GM12878 (cell line): ENCODE results near the gene RABGGTB. TPM values are rescaled to one million over a fixed set of nuclear protein-coding genes. Genes with fewer than 3 reads are reported as not detected.

Experiments used
- BACH1 ChIP-seq: fragments of 450-650 bp; IDR thresholded peaks from 2 replicates; pipeline ENCODE4 v1.6.1; 2017; ENCODE audit warnings: mild to moderate bottlenecking, borderline replicate concordance
- CREB1 ChIP-seq: IDR thresholded peaks from 2 replicates; pipeline ENCODE4 v1.6.1; 2012; ENCODE audit warnings: low read depth, mild to moderate bottlenecking, inconsistent platforms
- HCFC1 ChIP-seq: fragments of 150-350 bp; IDR thresholded peaks from 2 replicates; pipeline ENCODE4 v1.6.1; 2014; ENCODE audit warnings: low read length
- HDAC6 ChIP-seq: fragments of 200-600 bp; sonication (generic); IDR thresholded peaks from one replicate; pipeline ENCODE4 v1.8.0; 2017; ENCODE audit warnings: antibody characterized with exemption; ENCODE audit not compliant: unreplicated experiment
- LARP7 ChIP-seq: fragments of 450-650 bp; IDR thresholded peaks from 2 replicates; pipeline ENCODE4 v1.6.1; 2017; ENCODE audit warnings: mild to moderate bottlenecking
- MYB ChIP-seq: fragments of 150-350 bp; IDR thresholded peaks from 2 replicates; pipeline ENCODE4 v1.6.1; 2014; ENCODE audit warnings: mild to moderate bottlenecking, low read depth, low read length, borderline replicate concordance
- NBN ChIP-seq: fragments of 450-650 bp; IDR thresholded peaks from 2 replicates; pipeline ENCODE4 v1.6.1; 2016
- SMARCA5 ChIP-seq: fragments of 450-650 bp; IDR thresholded peaks from 2 replicates; pipeline ENCODE4 v1.6.1; 2017; ENCODE audit warnings: mild to moderate bottlenecking
- SMC3 ChIP-seq: IDR thresholded peaks from 2 replicates; pipeline ENCODE4 v1.6.1; 2011; ENCODE audit warnings: low read length, improper control_type of control experiment, borderline replicate concordance
- ZNF207 ChIP-seq: fragments of 450-650 bp; IDR thresholded peaks from 2 replicates; pipeline ENCODE4 v1.6.1; 2014; ENCODE audit warnings: antibody characterized with exemption, mild to moderate bottlenecking, borderline replicate concordance
- polyA plus RNA-seq, 11 experiments: library from polyadenylated mRNA; depleted of rRNA in 4 of 11; unstranded in 6 of 11; stranded (reverse) in 5 of 11; fragments of >200 nt; fragmentation: Nextera tagmentation in 4 of 11; fragmentation: Illumina TruSeq in 1 of 11; extraction: Ambion mirVana in 4 of 11; extraction: Trizol in 1 of 11; gene quantifications; 1 replicate in 1 of 11; 2 replicates in 10 of 11; pipeline versions ENCODE4 v1.2.1 to v1.2.3, GENCODE V29; 2011 to 2016; ENCODE audit warnings: inconsistent platforms in 2 of 11, missing spikeins in 2 of 11, low read depth in 1 of 11
- total RNA-seq, 4 experiments: library from RNA; depleted of rRNA in 3 of 4; stranded (reverse); fragments of >200 nt in 3 of 4; fragmentation: Illumina TruSeq in 1 of 4; extraction: Trizol in 1 of 4; gene quantifications; 2 replicates each; pipeline versions ENCODE4 v1.2.1 to v1.2.3, GENCODE V29; 2013 to 2021
- TF ChIP-seq, protein P1 (sequence below): fragments of 450-650 bp; IDR thresholded peaks from 2 replicates; pipeline ENCODE4 v1.6.1; 2016; ENCODE audit warnings: mild to moderate bottlenecking
- TF ChIP-seq, protein P2 (sequence below): fragments of 450-650 bp; IDR thresholded peaks from 2 replicates; pipeline ENCODE4 v1.6.1; 2016; ENCODE audit warnings: mild to moderate bottlenecking

The RABGGTB gene
- total and polyA plus RNA-seq, 10 of the 15 experiments (the other 5 are each of a cell fraction or from before 2014, with no cell fraction given): 50.5 to 213 (median 157) TPM

DNA sequence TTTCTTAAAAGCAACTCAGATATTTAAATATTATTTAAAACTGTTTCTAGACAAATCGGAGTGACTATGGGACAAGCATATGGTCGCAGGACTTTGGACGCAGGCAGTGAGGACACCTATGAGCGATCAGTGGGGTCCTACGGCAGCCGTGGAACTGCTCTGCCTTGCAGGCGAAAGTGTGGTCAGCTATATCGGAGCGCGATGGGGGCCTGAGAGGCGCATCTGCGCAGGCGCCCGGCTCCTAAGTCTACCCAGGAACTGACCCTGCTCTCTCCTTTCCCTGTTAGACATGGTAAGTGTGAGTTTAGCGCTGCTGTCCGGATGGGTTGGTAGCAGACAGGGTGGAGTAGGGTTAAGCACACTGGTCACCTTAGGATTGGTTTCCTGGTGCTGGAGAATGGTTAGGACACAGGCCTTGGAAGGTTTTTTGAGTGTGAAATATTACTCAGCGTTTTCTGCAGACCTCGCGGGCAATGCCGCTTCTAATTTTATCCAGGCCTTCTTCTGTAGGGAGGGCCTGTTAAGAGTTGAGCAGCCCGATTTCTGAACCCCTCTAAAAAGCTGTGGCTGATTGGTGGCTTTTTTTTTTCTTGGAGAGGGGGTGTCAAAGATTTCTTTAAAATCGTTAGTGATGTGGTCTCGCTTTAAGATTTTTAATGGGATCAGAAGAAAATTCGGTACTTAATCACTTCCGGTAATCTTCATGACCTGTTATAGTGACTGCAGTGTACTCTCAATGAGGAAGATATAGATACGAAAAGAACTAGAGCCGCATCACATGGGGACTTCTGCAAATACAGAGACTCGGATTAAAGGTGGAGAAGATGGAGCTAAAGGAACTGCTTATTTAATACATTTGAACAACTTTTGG lies at the start of gene RABGGTB (continued):
- TF ChIP-seq, protein P1, sequence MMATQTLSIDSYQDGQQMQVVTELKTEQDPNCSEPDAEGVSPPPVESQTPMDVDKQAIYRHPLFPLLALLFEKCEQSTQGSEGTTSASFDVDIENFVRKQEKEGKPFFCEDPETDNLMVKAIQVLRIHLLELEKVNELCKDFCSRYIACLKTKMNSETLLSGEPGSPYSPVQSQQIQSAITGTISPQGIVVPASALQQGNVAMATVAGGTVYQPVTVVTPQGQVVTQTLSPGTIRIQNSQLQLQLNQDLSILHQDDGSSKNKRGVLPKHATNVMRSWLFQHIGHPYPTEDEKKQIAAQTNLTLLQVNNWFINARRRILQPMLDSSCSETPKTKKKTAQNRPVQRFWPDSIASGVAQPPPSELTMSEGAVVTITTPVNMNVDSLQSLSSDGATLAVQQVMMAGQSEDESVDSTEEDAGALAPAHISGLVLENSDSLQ: peak; percentile 9; the same call in 1 of the 2 replicates
- TF ChIP-seq ZNF207 (0 out of 2 replicates have a peak, but pooled peaks have one; percentile 53), NBN (peak; percentile 43; the same call in 1 of the 2 replicates), HDAC6 (peak; percentile 56), BACH1 (peak; percentile 80; the same call in 1 of the 2 replicates), SMC3 (0 out of 2 replicates have a peak, but pooled peaks have one; percentile 8), HCFC1 (peak; percentile 59), LARP7 (no peak), CREB1 (peak; percentile 53), MYB (peak; percentile 91), SMARCA5 (0 out of 2 replicates have a peak, but pooled peaks have one; percentile 39)
- TF ChIP-seq, protein P2, sequence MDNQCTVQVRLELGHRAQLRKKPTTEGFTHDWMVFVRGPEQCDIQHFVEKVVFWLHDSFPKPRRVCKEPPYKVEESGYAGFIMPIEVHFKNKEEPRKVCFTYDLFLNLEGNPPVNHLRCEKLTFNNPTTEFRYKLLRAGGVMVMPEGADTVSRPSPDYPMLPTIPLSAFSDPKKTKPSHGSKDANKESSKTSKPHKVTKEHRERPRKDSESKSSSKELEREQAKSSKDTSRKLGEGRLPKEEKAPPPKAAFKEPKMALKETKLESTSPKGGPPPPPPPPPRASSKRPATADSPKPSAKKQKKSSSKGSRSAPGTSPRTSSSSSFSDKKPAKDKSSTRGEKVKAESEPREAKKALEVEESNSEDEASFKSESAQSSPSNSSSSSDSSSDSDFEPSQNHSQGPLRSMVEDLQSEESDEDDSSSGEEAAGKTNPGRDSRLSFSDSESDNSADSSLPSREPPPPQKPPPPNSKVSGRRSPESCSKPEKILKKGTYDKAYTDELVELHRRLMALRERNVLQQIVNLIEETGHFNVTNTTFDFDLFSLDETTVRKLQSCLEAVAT: peak; percentile 72
